BJ (cell line): ENCODE data around the gene C11orf91. TPM values are rescaled to one million over a fixed set of nuclear protein-coding genes. Genes with fewer than 3 reads are reported as not detected.

ENCODE experiments used
- CTCF ChIA-PET: fragments of 350-600 bp; formaldehyde crosslinking; extraction: SDS; loops from one replicate; lab custom pipeline; 2021; ENCODE audit warnings: antibody characterized with exemption, inconsistent platforms; lab: Yijun Ruan, JAX
- POLR2A ChIA-PET: fragments of 300-600 bp; sonication (Branson Sonifier 250); formaldehyde crosslinking; extraction: SDS; loops from one replicate; lab custom pipeline; 2021; ENCODE audit warnings: antibody characterized with exemption; lab: Charles Lee
- DNase-seq: peaks from one replicate; pipeline ENCODE4 v3.0.0-alpha.2; 2011; ENCODE audit warnings: low read depth
- H3K27me3 ChIP-seq: 2 replicates; pipeline ENCODE4 v1.6.0; 2011; ENCODE audit warnings: low read length; ENCODE audit not compliant: control insufficient read depth, insufficient read depth
- H3K36me3 ChIP-seq: 2 replicates; pipeline ENCODE4 v1.5.1; 2011; ENCODE audit warnings: low read length; ENCODE audit not compliant: control insufficient read depth, insufficient read depth
- H3K4me3 ChIP-seq: 2 replicates; pipeline ENCODE4 v1.5.1; 2011; ENCODE audit warnings: low read depth, mild to moderate bottlenecking, control low read depth, low read length
- polyA minus RNA-seq: library from RNA; depleted of rRNA, polyadenylated mRNA; stranded (reverse); fragments of >200 nt; gene quantifications from 2 replicates; pipeline ENCODE4 v1.2.3, GENCODE V29; 2011; rRNA and poly(A)+ RNA removed
- polyA plus RNA-seq: library from polyadenylated mRNA; depleted of rRNA; stranded (reverse); fragments of >200 nt; gene quantifications from 2 replicates; pipeline ENCODE4 v1.2.3, GENCODE V29; 2011; rRNA removed
- TF ChIP-seq, protein P1 (sequence below): IDR thresholded peaks from 2 replicates; pipeline ENCODE4 v1.5.1; 2011; ENCODE audit warnings: low read depth, mild to moderate bottlenecking, control low read depth, inconsistent platforms, low read length, moderate library complexity; ENCODE audit not compliant: insufficient read depth

C11orf91 gene, protein sequence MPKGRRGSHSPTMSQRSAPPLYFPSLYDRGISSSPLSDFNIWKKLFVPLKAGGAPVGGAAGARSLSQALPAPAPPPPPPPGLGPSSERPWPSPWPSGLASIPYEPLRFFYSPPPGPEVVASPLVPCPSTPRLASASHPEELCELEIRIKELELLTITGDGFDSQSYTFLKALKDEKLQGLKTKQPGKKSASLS
- polyA plus RNA-seq (not detected in 2 replicates), polyA minus RNA-seq (not detected in 2 replicates)

GRCh38 chr11:33700502-33701271, at the start of gene C11orf91:
TSS of gene C11orf91 (minus strand) at chr11:33700826. CDS start at chr11:33700740, 86 bp downstream.
- POLR2A ChIA-PET, result interaction anchor here (0.6 to 0.7 kb wide), 3 partner anchors 36 to 236 kb away, joined by 3 to 23 read pairs (median 3); no protein-coding TSS in a partner anchor
- CTCF ChIA-PET, result interaction anchor here (0.5 to 1.6 kb wide), 5 partner anchors 12 to 129 kb away, joined by 3 to 5 read pairs (median 4); no protein-coding TSS in a partner anchor
- DNase-seq, result peak; percentile 85
- Histone ChIP-seq H3K36me3 (peaks cover 2% of the 10 kb centered on the region; the same call in 1 of the 2 replicates), H3K27me3 (no peaks in the 10 kb centered on the region), H3K4me3 (peak within 1 kb of the TSS; percentile 51)
- TF ChIP-seq, protein P1, sequence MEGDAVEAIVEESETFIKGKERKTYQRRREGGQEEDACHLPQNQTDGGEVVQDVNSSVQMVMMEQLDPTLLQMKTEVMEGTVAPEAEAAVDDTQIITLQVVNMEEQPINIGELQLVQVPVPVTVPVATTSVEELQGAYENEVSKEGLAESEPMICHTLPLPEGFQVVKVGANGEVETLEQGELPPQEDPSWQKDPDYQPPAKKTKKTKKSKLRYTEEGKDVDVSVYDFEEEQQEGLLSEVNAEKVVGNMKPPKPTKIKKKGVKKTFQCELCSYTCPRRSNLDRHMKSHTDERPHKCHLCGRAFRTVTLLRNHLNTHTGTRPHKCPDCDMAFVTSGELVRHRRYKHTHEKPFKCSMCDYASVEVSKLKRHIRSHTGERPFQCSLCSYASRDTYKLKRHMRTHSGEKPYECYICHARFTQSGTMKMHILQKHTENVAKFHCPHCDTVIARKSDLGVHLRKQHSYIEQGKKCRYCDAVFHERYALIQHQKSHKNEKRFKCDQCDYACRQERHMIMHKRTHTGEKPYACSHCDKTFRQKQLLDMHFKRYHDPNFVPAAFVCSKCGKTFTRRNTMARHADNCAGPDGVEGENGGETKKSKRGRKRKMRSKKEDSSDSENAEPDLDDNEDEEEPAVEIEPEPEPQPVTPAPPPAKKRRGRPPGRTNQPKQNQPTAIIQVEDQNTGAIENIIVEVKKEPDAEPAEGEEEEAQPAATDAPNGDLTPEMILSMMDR, result no peak

GRCh38 chr11:33747979-33748378, 47.4 kb upstream of the C11orf91 start:
- CTCF ChIA-PET, result no interaction called here
- DNase-seq, result no peak
- POLR2A ChIA-PET, result no interaction called here
- Histone ChIP-seq H3K36me3 (peaks cover 4% of the 10 kb centered on the region), H3K4me3 (no peak overlapping the region), H3K27me3 (no peaks in the 10 kb centered on the region)
- TF ChIP-seq, protein P1, result no peak

DNA sequence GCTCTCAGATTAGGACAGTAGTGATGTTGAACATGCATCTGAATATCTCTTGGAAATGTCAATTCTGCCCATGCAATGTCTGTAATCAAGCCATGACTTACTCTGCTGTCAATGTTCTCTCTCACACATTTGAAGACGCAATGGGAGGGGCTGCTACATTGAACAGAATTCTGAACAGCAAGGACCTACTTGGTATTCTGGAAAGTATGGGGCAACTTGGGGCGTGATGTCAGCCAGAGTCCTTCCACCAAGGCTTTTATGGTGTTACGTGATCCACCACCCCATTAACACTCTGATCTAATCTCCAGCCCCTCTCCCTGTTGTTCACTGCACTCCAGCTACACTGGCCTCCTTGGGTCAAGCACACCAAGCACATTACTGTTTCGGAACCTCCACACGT, 42.7 kb upstream of the C11orf91 start:
- ChIA-PET CTCF (interaction anchor here (0.7 to 3.1 kb wide), 18 partner anchors 11 to 576 kb away, joined by 3 to 18 read pairs (median 4); no protein-coding TSS in a partner anchor), POLR2A (no interaction called here)
- no peaks in the 10 kb centered on the region for H3K27me3 ChIP-seq

GRCh38 chr11:33742249-33742851, 41.7 kb upstream of the C11orf91 start:
- CTCF ChIA-PET, result interaction anchor here (0.6 to 3.1 kb wide), 36 partner anchors 9 to 616 kb away, joined by 3 to 18 read pairs (median 3); partner anchors contain the start of gene ABTB2
- POLR2A ChIA-PET, result no interaction called here

More for the DNA sequence above, 42.7 kb upstream of the C11orf91 start:
- TF ChIP-seq, protein P1, result no peak
- no peak for DNase-seq
- H3K4me3 ChIP-seq, result no peak overlapping the region
- peaks cover 3% of the 10 kb centered on the region; the same call in 1 of the 2 replicates for H3K36me3 ChIP-seq

More at GRCh38 chr11:33742249-33742851, 41.7 kb upstream of the C11orf91 start:
- TF ChIP-seq, protein P1, result peak; percentile 30; the same call in 1 of the 2 replicates
- no peak for DNase-seq
- Histone ChIP-seq H3K4me3 (no peak overlapping the region), H3K36me3 (peaks cover 3% of the 10 kb centered on the region; the same call in 1 of the 2 replicates), H3K27me3 (no peaks in the 10 kb centered on the region)
